SIG-M5 treated with dmso at 0.1 percent for 504 hours (cell line): ENCODE data around the gene PANK4.

Source experiments
- DNase-seq: peaks from one replicate; lab custom pipeline; 2025; ENCODE audit not compliant: unreplicated experiment; lab: John Stamatoyannopoulos, UW

Gene PANK4

DNA sequence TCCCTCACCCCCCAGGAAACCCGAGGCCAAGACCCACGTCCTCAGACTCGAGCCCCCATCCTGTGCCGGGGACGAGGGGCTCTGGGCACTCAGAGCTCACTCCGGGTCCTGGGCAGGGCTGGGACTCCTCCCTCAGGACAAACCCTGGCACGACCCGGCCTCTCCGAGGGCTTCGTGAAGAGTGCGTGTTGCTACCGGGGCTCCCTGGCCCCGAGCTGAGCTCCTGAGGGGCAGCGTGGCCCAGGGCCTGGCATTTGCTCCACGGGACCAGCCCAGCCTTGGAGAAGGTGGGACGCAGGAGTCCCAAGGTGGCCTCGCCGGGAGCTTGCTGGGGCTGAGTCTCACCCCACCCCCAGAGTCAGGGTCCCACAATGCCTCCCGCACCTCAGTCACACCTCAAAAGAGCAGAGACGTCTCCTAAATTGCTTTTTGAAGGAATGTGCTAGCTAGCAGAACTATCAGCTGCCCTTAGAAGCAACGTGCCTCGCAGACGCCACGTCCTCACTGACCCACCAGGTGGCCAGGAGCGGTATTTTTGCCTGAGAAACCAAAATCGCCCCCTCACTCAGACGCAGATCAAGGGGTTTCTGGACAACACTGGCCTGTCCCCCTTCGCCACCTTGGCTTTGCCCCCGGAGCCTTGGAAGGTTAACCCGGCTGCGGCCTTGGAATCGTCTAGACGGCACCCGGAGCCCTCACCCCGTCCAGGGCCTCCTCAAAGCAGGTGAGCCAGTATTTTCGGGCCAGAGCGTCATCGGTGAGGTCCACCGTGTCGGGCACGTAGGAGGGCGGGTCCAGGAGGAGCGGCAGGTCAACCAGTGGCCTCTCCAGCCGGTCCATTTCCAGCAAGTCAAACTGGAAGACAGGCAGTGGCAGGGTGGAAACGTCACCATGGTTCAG is 11.3 kb downstream of the PANK4 start:
- no peak for DNase-seq

DNA sequence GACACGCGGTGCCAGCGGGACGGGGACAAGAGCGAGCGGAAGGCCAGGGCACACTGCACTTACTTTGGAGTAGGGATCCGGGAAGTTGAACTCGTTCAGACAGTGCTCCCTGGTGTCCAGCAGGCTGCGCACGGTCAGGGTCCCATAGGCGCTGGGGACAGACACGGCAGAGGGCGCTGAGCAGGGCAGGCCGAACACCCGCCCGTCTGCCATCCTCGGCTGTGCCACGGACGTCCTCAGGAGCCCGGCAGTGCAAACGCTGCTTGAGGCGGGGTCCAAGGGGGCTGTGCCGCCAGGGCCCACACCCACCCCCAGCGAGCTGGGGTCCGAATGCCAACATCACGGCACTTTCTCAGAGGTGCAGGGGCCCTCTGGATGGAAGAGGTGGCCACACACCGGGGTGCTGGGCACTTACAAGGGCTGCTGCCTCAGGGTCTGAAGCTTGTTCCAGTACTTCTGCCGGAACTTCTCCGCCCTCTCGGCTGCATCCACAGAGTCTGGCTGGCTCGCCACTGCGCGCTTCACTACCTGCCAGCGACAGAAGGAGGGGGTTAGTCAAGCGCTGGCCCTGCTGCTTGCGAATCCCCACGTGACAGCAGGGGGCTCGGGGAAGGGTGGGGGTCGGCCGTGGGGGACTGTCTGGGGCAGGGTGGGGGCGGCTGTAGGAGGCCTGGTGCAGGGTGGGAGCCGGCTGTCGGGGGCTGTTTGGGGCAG is 12.3 kb downstream of the PANK4 start:
- no peak for DNase-seq

DNA sequence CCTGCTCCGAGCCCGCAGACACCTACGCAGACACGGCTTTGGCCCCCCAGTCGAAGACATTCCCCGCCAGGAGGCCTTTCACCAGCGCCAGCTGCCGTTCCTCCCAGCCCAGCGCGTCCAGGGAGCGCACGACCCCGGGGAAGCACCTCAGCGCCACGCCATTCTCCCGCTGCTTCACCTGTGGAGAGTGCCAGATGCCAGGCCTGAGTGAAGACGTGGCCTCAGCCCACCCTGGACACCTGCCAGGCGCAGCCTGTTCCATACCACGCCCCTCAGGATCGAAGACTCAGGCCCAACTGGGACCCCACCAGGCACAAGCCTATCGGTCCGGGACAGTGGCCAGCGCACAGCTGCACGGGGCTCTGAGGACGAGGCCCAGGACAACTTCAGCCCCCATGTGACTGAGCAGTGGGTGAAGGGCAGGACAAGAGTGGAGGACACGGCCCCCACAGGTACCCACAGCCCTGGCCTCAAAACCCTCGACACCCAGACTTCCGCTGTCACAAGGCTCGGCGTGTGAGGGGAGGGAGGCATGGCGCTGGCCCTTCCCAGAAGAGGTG is 13.5 kb downstream of the PANK4 start:
- no peak for DNase-seq

DNA sequence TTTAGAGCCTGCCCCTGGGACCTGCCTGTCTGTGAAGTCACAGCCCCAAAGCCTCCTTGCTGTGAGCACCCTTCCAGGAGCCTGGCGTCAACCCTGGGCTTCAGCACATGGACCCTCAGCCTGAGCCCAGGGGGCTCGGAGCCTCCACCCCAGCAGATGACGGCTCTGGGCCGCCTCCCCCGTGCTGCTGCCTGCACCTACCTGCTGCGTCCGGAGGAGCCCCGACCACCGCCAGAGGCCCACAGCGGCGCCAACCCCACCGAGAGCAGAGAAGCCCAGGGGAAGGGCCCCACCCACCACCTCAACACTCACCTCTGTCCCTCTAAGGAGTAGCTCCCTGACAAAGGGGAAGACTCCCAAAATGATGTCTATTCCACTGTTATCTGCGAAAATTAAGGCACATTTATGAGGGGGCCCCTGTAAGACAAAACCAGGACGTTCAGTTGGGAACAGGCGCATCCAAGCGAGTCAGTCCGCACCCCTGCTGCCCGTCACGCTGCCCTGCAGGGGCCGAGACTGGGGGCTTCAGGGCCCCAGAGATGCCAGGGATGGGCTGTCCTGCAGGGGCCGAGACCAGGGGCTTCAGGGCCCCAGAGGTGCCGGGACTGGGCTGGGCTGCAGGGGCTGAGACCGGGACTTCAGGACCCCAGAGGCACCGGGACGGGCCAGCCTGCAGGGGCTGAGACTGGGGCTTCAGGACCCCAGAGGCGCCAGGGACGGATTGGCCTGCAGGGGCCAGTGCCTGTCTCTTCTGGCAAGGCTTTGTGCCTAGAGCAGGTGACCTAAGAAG is 15.8 kb downstream of the PANK4 start:
- no peak for DNase-seq

DNA sequence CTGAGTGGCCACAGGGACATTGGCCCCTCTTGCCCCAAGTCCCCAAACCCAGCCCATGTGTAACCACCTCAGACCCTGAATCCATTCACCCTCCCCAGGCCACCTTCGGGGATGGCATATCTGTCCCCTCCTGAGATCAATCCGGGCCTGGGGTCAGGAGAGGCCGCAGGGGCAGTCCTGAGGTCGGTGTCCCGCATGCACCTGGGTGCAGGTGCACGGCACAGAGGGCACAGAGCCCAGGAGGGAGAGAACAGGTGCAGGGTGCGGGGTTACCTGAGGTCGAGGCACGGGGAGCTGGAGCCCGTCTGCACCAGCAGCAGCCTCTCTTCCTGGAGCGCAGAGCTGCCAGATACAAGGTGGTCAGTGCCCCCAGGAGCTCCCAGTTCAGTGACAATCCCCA is 16.8 kb downstream of the PANK4 start:
- DNase-seq, result no peak

DNA sequence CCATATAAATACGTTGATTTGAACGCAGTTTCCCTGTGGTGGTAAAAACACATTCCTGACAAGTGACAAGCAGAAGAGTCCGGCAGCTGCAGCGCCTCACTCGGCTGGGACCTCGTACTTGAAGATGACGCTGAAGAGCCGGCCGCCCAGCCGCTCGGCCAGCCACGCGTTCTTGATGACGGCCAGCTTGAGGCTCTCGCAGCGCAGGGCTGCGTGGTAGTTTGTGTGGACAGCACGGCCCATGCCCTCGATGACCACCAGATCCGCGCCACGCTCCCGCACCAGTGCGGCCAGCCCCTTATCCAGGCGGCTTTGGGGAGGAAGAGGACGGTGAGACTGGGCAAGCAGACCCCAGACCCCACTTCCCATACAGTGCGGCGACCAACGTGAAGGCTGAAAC is 17.6 kb downstream of the PANK4 start:
- no peak for DNase-seq

DNA sequence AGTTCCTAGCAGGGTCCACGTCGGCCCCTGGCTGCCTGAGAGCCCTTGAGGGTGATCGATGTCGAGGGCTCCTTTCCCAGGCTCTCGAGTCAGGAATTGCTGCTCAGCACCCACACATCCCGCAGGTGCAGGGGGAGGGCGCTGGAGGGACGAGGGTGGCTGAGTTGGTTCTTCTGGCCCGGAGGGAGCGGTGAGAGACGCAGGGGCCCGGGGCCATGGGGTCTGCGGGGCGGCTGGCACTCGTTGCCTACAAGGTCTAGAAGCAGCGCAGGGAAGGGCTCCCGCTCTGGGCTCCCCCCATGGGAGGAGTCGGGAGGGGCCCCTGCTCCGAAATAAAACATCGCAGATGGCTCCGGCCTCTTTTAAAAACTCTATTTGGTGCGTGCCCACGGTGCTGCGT is 18.2 kb downstream of the PANK4 start:
- no peak for DNase-seq

DNA sequence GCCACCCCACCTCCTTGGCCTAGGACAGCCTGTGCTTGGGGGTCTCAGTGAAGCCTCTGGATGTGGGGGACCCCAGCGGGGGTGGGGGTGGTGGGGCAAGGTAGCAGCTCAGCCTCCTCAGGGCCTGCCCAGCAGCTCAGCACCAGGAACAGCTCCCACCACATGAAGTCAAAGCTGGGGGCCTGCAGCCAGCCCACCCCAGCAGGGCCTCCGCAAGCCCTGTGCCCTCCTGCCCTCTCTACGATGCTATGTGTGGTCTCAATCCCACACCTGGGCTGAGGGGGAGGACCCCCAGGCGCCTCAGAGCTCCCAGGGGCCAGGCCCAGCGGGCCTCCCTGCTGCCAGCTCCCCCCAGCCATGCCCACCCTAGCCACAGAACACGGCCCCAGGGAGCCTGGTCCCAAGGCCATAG is 18.6 kb downstream of the PANK4 start:
- no peak for DNase-seq

DNA sequence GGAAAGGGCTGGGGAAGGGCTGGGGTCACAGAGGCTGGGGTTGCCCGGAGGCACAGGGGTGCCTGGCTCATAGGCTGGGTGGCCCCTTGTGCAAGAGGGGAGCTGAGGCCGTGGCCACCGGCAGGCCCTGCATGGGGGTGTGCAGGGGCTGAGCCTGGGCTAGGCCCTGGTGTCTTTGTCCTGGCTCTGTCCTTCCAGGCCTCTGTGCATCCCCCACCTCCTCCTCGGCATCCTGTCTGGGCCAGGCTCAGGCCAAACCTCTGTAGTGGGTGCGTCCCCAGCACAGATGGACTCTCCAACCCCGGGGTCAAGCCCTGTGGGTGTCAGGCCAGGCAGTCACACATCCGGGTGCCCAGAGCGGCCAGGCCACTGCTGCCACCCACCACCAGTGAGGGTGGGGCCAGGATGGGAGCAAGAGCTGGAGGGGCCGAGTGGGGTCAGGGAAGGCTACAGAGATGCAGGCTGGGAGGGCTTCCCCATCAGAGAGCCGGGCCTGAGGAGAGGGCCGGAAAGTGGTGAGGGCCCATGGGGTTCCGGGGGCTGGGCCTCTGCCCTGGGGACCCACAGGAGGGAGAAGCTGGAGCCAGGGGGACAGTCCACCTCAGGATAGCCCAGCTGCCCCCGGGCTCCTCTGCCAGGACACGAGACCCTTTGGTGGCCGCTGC is 19.4 kb downstream of the PANK4 start:
- DNase-seq, result no peak

DNA sequence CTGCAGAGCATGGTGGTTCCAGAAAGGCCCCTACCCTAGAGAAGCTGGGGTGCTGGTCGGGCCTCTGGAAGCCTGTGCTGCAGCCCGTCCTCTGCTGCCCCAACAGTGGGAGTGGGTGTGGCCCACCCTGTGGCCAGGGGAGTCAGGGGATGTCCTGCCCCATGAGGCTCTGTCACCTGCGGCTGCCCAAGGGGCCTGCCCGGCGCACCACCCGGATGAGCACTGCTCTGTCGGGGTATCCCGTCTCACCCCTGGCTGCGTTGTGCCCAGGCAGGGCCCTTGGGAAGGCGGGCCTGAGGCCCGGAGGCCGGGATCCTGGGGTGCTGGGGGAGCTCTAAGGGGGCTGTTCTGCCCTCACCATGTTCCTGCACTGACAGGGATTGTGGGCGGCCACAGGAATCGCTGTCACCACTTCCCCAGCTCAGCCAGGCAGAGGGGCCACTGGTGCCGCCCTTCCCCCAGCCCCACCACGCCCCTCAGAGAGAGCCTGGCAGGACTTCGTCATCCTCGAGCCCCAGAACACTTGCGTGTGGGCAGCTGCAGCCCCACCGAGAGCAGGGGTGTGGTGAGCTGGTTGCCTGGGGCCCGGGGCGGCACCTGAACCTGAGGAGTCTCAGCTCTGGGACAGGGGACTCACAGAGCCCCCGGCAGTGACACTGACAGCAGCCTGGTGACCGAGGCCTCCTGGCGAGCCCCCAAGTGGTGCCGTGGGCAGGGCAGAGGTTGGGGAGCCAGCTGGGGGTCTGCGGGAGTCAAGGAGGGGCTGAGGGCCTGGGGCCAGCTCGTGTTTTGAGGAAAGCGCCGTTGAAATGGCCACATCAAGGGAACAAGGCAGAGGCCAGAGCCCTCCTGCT is 20.2 kb downstream of the PANK4 start:
- DNase-seq, result no peak

DNA sequence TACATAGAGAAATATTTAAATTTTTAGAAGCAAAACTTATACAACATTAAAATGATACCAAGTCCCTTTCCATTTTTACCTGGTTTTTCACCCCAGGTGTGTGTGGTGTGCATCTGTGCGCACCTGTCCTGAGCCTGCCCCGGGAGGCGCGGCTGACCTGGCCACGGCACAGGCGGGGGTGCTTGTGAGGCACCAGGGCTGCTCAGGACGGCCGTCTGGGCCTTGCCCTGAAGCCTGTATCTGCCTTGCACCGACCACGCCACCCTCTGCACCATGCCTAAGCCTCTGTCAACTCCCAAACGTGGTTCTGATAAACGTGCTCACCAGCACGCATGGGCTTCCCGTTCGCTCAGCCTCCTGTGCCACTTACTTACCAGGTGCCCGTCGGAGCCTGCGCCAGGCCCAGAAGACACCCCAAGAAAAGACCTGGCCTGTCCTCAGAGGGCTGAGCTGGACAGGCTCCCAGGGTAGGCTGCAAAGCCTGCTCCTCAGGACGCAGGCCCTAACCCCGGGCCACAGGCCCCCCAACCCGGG is 20.9 kb downstream of the PANK4 start:
- no peak for DNase-seq

DNA sequence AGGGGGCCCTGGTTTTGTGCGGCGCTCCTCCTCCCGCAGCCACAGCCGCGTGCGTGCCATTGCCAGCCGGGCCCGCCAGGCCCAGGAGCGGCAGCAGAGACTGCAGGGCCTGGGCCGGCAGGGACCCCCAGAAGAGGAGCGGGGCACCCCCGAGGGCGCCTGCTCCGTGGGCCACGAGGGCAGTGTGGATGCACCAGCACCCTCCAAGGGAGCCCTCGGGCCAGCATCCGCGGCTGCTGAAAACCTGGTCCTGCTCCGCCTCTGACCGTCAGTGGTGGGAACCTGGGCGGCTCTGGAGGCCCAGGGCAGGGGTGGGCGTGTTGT is 21.5 kb downstream of the PANK4 start:
- no peak for DNase-seq

DNA sequence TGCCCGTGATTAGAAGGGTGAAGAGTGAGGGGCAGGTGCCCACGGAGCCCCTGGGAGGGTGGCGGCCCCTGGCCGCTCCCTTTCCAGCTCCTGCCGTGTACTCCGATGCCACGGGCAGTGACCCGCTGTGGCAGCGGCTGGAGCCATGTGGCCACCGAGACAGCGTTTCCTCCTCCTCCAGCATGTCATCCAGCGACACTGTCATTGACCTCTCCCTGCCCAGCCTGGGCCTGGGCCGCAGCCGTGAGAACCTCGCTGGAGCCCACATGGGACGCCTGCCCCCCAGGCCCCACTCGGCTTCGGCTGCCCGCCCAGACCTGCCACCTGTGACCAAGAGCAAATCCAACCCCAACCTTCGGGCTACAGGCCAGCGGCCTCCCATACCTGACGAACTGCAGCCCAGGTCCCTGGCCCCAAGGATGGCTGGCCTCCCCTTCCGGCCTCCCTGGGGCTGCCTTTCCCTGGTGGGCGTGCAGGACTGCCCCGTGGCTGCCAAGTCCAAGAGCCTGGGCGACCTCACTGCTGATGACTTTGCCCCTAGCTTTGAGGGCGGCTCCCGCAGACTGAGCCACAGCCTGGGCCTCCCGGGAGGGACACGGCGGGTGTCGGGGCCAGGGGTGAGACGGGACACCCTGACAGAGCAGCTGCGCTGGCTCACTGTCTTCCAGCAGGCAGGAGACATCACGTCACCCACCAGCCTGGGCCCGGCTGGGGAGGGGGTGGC is 22.0 kb downstream of the PANK4 start:
- DNase-seq, result no peak

DNA sequence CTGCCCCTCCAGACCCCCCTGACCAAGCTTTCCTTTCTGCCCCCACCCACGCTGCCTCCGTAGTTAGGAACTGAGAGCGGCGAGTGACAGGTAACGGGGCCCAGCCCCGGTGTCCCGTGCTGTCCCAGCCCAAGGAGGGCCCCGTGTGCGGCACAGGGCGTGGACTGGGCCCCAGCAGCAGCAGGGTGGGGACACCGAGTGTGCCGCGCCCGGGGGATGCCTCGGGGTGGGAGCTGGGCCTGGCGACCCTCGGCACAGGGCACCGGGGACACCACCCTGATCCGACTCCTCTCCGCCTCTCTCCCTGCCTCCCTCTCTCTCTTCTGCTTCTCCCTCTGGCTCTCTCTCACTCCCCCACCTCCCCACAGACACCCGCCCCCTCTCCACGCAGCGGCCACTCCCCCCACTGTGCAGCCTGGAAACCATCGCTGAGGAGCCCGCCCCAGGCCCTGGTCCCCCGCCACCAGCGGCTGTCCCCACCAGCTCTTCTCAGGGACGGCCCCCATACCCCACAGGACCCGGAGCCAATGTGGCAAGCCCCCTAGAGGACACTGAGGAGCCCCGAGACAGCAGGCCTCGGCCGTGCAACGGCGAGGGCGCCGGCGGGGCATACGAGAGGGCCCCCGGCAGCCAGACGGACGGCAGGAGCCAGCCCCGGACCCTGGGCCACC is 22.7 kb downstream of the PANK4 start:
- DNase-seq, result no peak

DNA sequence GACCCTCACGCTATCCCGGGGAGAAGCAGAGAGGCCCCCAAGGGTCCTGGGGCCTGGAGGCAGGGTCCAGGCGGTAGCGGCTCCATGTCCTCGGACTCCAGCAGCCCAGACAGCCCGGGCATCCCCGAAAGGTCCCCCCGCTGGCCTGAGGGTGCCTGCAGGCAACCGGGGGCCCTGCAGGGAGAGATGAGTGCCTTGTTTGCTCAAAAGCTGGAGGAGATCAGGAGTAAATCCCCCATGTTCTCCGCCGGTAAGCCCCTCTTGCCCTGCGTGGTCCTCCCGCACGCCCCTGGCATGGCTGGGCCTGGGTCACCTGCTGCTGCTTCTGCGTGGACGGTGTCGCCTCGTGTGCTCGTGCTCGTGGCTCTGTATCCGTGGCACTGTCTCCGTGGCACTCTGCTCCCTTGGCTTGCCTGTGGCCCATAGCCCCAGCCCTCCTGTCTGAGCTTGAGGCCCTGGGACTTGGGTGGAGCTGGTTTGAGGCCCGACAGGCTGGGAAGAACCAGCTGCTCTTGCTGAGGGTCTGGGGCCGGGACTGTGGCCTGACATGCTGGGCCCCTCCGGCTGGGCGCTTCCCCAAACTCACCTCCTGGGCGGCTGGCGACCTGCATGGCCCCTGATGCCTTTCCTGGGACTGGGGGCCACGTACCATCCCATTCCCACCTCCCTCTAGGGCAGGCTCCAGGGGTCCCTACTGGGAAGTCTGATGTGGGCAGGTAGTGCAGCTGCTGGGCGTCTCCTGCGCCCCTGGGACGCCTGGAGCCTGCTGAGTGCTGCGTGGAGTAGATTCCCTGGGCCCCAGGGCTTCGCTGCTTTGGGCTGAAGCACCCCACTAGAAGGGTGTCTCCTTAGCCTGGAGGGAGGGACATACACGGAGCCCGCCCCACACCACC is 23.5 kb downstream of the PANK4 start:
- DNase-seq, result no peak

DNA sequence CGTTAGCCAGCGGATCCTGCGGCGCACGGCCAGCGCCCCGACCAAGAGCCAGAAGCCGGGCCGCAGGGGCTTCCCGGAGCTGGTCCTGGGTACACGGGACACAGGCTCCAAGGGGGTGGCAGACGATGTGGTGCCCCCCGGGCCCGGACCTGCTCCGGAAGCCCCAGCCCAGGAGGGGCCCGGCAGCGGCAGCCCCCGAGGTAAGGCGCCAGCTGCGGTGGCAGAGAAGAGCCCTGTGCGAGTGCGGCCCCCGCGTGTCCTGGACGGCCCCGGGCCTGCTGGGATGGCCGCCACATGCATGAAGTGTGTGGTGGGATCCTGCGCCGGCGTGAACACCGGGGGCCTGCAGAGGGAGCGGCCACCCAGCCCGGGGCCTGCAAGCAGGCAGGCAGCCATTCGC is 24.2 kb downstream of the PANK4 start:
- no peak for DNase-seq

DNA sequence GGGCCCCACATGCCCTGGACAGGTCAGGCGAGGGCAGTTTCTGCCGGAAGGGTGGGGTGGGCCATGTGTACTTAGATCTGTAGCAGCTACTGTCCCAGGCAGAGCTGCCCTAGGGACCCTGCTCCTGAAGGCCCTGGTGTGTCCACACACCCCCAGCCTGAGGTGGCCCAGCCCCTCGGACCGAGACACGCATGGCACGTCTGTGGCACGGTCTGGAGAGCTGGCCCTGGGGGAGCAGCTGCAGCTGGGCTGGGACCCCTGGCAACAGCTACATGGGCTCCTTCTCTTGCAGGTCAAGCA is 24.6 kb downstream of the PANK4 start:
- DNase-seq, result no peak
